NCI-H2227 (cell line): ENCODE measurements around the gene KLHL6.

Experiments used
- DNase-seq: peaks from one replicate; lab custom pipeline; 2025; ENCODE audit not compliant: unreplicated experiment; lab: John Stamatoyannopoulos, UW

The KLHL6 gene, protein sequence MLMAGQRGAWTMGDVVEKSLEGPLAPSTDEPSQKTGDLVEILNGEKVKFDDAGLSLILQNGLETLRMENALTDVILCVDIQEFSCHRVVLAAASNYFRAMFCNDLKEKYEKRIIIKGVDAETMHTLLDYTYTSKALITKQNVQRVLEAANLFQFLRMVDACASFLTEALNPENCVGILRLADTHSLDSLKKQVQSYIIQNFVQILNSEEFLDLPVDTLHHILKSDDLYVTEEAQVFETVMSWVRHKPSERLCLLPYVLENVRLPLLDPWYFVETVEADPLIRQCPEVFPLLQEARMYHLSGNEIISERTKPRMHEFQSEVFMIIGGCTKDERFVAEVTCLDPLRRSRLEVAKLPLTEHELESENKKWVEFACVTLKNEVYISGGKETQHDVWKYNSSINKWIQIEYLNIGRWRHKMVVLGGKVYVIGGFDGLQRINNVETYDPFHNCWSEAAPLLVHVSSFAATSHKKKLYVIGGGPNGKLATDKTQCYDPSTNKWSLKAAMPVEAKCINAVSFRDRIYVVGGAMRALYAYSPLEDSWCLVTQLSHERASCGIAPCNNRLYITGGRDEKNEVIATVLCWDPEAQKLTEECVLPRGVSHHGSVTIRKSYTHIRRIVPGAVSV

GRCh38 chr3:183555541-183556081, at the start of gene KLHL6:
KLHL6 (minus strand) TSS chr3:183555706; CDS start chr3:183555653, 53 bp downstream.
- no peak for DNase-seq

DNA sequence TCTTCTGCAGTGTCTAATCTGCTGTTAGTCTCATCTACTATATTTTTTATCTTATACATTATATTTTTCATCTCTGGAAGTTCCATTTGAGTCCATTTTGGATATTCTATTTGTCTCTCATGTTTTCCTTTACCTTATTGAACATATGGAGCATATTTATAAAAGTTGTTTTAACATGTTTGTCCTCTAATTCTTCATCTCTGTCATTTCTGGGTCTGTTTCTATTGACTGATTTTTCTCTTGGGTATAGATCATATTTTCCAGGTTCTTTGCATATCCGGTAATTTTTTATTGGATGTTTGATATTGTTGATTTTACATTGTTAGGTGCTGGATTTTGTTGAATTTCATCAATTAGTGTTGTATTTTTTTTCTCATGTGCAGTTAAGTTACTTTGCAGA, 42.5 kb upstream of the KLHL6 start:
- no peak for DNase-seq

GRCh38 chr3:183594636-183595035, 39.1 kb upstream of the KLHL6 start:
- DNase-seq = no peak

DNA sequence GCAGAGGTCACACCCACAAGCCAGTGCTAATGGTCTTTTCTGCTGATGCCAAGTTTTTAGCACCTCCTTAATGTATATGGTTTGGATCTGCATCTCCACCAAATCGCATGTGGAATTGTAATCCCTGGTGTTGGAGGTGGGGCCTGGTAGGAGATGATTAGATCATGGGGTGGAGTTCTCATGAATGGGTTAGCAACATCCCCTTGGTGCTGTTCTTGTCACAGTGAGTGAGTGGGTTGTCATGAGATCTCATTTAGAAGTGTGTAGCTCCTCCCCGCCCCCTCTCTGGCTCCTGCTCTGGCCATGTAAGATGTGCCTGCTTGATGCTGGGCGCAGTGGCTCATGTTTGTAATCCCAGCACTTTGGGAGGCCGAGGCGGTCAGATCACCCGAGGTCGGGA, 37.3 kb upstream of the KLHL6 start:
- no peak for DNase-seq

GRCh38 chr3:183591881-183592521, 36.5 kb upstream of the KLHL6 start:
- DNase-seq = no peak

DNA sequence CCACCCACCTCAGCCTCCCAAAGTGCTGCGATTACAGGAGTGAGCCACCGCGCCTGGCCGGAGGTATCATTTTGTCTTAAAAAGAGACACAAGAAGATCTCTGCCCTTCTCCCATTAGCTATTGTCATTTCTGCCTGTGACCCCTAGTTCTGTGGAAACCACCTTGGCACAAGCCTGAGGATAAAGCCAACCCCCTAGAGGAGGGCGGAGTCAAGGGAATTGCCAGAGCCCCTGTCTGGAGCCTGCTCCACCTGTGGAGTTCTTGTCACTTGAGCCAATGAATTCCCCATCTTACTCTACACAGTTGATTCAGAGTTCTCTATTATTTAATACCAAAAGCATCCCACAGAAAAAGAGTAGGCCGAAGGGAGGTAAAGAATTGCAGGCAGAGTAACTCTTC, 34.9 kb upstream of the KLHL6 start:
- DNase-seq = no peak

GRCh38 chr3:183587336-183587735, 31.8 kb upstream of the KLHL6 start:
- DNase-seq = no peak

GRCh38 chr3:183586477-183586876, 31.0 kb upstream of the KLHL6 start:
- DNase-seq = no peak

GRCh38 chr3:183584914-183585280, 29.4 kb upstream of the KLHL6 start:
- DNase-seq = no peak

DNA sequence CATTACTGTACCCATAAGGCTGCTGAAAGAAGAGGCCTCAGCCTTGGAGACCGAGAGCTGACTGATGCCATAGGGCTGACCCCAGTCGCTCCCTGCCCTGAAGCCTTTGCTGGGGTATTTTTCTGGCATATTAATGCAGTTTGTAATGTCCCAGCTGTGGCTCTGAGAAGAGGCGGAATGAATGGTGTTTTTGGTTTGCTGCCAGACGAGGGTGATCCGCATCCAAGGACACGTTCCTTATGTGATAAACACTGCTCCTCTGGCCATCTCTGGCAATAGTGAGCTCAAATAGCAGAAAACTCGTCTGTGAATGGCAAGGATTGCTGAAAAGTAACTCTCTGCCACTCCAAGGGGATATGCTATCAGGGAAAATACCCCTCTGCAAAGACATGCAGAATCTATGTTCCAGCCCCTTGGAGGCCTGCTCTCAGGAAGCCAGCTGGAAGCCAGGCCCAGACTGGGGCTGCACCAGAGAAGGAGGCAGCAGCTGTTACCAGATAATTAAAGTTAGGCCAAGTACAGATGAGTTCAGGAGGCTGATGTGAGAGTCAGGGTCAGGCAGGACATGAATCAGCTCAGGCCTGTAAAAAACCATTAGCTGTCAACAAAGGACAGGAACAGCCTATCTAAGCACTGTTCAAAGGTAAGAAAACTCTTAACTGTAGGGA, 28.9 kb upstream of the KLHL6 start:
- peak; percentile 54 for DNase-seq

GRCh38 chr3:183583331-183584245, 28.1 kb upstream of the KLHL6 start:
- DNase-seq = no peak

GRCh38 chr3:183582161-183582560, 26.7 kb upstream of the KLHL6 start:
- no peak for DNase-seq

DNA sequence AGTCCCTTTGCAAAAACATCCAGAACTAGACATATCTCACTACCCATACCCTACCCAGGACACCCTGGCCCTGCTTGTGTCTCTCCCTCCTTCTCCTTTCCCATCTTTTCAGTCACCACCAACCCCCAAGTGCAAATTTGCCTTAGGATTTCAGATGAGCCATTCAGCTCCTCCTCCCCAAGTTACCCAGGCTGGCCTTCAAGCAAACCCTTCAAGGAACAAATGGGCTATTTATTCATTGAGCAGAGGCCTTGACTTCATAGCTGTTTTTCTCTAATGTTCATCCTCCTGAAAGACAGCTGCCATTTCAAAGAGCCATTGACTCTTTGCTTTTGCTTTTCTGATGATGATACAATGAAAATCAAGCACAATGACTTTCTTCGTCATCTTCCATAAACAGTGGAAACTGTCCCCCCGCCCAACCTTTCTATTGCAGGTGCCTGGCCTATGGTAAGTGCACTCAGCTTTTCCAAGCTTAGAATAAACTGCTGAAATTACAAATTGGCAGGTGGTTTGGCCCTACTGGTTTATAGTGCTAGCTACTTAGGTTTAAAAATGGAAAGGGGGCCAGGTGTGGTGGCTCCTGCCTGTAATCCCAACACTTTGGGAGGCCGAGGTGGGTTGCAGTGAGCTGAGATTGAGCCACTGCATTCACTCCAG, 26.1 kb upstream of the KLHL6 start:
- no peak for DNase-seq

DNA sequence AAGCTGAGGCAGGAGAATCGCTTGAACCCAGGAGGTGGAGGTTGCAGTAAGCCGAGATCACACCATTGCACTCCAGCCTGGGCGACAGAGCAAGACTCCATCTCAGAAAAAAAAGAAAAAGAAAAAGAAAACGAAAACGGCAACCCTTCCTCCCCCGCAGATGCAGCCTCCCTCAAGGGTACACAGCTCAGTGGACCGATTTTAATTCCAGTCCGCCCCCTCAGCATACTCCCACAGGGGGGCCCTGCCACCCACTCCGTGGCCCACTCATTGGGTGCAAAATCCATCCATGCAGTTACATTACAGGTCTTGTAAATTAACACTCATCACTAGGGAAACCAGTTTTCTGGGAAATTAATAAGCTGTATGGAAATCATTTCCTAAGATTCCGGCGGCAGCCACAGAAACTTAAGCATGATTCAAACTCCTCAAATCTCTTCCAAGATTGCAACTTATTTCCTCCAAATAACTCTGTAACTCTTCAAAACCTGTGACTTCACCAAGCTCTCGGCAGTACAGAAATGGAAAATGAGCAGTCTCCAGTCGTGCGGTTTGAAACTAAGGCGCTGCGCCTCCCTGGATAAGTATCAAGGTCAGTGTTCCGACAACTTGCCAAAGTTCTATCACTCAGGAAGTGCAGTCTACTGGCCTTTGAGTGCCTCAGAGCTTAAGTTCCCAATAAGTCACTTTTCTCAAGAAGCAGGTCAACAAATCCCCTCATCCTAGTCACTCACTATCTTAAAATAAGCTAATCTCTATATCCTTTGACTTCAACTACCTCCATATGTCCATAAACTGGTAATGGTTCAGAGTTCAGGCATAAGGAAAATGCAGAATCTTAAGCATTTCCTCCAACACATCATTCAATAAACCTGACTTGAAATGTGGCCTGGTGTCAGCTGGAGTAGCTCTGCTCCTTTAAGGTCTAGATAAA, 24.7 kb upstream of the KLHL6 start:
- no peak for DNase-seq

- DNase-seq = no peak
Observed at GRCh38 chr3:183578179-183578578, 22.7 kb upstream of the KLHL6 start.

DNA sequence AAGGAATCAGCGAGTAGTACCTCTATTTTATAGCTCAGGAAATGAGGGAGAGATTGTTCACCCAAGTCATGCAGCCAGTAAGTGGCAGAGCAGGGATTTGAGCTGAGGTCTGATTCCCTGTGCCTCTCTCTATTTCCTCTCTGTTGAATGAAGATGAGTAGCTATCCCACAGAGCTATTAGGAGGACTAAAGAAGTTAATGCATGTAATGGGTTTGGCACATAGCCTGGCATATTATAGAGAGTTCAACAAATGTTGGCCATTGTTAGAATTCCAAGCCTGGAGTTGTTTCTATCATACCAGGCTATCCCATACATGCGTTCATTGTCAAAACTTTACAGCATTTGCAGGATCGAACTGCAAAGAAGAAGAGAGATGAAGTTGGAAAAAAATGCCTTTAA, 21.8 kb upstream of the KLHL6 start:
- DNase-seq = no peak

DNA sequence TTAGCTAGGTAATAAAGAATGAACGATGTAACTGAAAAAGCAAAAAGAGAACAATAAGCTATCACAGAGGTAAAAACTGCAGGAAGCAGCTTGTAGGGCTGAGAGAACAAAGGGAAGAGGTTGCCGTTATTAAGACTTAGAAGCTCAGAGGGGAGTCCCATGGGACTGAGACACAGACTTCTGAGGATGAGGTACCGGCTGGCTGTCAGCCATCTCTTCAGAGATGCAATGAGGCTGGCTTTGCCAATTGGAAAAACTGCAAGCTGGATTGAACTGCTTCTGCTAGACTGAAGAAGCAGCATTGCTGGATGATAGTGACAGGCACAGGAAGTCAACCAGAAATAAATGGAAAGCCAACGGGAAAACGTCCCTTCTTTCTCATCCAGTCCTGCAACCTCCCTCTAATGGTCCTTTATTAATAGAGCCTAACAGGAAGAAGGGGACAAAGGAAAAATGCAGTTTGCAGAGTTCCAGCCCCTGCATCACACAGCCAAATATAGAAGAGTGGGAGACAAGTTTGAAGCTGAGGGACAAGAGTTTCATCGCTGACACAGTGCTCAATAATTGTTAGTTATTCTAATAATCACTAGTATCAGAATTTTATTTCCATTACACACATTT, 21.1 kb upstream of the KLHL6 start:
- DNase-seq = peak; percentile 54

DNA sequence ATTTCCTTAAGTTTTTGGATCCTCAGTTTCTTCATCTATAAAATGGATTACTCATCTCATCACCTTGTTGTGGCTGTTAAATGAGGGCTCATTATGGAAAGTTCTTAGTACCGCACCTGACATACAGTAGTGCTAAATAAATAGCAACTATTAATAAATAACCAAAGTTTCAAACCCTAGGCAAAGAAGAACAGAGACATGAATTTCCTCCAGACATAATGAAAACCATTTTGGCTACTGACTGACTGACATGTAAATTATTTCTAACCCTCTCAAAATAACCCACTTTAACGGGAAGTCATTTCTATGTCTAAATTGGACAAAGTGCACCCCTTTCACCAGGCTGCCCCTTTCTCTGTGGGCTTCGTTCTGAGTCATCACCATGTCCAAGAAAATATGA, 17.4 kb upstream of the KLHL6 start:
- no peak for DNase-seq
